Peyer's patch (tissue), 4 donors: ENCODE measurements around the gene LCN10.

Experiments used
- POLR2A ChIP-seq, 2 donors: fragments of 450-650 bp; IDR thresholded peaks; one replicate each; pipeline ENCODE4 v1.5.1; 2017; ENCODE audit warnings: antibody characterized with exemption in 2 of 2, mild to moderate bottlenecking in 2 of 2, moderate library complexity in 2 of 2
- TF ChIP-seq, protein P1 (sequence below), 6 experiments: fragments of 450-650 bp in 4 of 6; fragments of 200-600 bp in 2 of 6; sonication (generic) in 1 of 6; IDR thresholded peaks; one replicate each; pipeline ENCODE4 v1.5.1; 2017 to 2019; ENCODE audit warnings: antibody characterized with exemption in 6 of 6, mild to moderate bottlenecking in 3 of 6, moderate library complexity in 1 of 6

DNA sequence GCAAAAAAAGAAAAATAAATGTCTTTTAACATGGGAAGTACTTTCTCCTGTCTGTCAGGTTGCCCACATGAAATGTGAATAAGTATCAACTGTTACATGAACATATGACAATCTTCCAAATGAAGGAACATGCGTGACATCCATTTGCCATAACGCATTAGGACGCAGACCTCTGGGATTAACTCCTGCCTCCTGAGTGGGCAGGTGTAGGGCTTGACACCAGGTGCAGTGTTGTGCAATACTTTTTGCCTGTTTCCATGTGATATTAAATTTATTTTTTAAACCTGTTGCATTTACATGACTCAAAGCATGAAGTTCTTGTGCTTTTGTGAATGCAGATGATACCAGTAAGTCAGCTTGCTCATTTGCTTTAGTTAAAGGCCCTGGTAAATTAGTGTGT is 39.7 kb upstream of the LCN10 start:
- TF ChIP-seq, protein P1, sequence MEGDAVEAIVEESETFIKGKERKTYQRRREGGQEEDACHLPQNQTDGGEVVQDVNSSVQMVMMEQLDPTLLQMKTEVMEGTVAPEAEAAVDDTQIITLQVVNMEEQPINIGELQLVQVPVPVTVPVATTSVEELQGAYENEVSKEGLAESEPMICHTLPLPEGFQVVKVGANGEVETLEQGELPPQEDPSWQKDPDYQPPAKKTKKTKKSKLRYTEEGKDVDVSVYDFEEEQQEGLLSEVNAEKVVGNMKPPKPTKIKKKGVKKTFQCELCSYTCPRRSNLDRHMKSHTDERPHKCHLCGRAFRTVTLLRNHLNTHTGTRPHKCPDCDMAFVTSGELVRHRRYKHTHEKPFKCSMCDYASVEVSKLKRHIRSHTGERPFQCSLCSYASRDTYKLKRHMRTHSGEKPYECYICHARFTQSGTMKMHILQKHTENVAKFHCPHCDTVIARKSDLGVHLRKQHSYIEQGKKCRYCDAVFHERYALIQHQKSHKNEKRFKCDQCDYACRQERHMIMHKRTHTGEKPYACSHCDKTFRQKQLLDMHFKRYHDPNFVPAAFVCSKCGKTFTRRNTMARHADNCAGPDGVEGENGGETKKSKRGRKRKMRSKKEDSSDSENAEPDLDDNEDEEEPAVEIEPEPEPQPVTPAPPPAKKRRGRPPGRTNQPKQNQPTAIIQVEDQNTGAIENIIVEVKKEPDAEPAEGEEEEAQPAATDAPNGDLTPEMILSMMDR (IDR thresholded peaks at IDR 0.05) = no peak
- TF ChIP-seq POLR2A (IDR thresholded peaks at IDR 0.05) = no peak
